Mucosa of descending colon (tissue), 3 donors: ENCODE measurements around the gene FOXO4. TPM values are rescaled to one million over a fixed set of nuclear protein-coding genes. Genes with fewer than 3 reads are reported as not detected.

ENCODE experiments used
- ATAC-seq: fragments of 200-7000 bp; cut with Tn5 transposase; one replicate; pipeline ENCODE4 v1.9.1; 2020; ENCODE audit warnings: mild to moderate bottlenecking, moderate library complexity
- DNase-seq, 3 donors: peaks; one replicate each; pipeline ENCODE4 v3.0.0-alpha.2; 2020
- H3K36me3 ChIP-seq: fragments of 200-600 bp; one replicate; pipeline ENCODE4 v1.8.0; 2021; ENCODE audit warnings: low read depth, mild to moderate bottlenecking
- H3K4me1 ChIP-seq: fragments of 200-600 bp; one replicate; pipeline ENCODE4 v1.8.0; 2021; ENCODE audit warnings: low read depth, mild to moderate bottlenecking
- H3K4me3 ChIP-seq: fragments of 200-600 bp; one replicate; pipeline ENCODE4 v1.8.0; 2021; ENCODE audit warnings: mild to moderate bottlenecking
- H3K9me3 ChIP-seq: fragments of 200-600 bp; one replicate; pipeline ENCODE4 v1.8.0; 2021; ENCODE audit warnings: mild to moderate bottlenecking
- intact Hi-C, 2 donors: fragments of 100-400 bp; cut with DNase I in 1 of 2; cut with micrococcal nuclease in 1 of 2; formaldehyde crosslinking; loops; one replicate each; pipeline versions ENCODE4 v1.11.0 to v1.11.1; 2022; cut with DNase I, micrococcal nuclease
- total RNA-seq, 3 donors: library from RNA; stranded (reverse); fragmentation: NEBNext Ultra II Directional in 2 of 3; extraction: Animal tissue kit (Norgen Biotek cat#: 25700) in 2 of 3; gene quantifications; one replicate each; pipeline versions ENCODE4 v1.2.1 to v1.2.4, GENCODE V29; 2021 to 2023
- TF ChIP-seq, protein P1 (sequence below): fragments of 200-600 bp; IDR thresholded peaks from one replicate; pipeline ENCODE4 v1.8.0; 2022; ENCODE audit warnings: antibody characterized with exemption, mild to moderate bottlenecking
- donor health status: DM: no; HTN: no; CAD: no; lungs with moderate emphysema.
- donor health status: DM: no; HTN: no; CAD: no.
- donor health status: DM: no; HTN: yes; CAD: no.

FOXO4 gene
- total RNA-seq, 3 donors from 2014 or later = 26.9 to 74.6 (median 53.1) TPM

DNA sequence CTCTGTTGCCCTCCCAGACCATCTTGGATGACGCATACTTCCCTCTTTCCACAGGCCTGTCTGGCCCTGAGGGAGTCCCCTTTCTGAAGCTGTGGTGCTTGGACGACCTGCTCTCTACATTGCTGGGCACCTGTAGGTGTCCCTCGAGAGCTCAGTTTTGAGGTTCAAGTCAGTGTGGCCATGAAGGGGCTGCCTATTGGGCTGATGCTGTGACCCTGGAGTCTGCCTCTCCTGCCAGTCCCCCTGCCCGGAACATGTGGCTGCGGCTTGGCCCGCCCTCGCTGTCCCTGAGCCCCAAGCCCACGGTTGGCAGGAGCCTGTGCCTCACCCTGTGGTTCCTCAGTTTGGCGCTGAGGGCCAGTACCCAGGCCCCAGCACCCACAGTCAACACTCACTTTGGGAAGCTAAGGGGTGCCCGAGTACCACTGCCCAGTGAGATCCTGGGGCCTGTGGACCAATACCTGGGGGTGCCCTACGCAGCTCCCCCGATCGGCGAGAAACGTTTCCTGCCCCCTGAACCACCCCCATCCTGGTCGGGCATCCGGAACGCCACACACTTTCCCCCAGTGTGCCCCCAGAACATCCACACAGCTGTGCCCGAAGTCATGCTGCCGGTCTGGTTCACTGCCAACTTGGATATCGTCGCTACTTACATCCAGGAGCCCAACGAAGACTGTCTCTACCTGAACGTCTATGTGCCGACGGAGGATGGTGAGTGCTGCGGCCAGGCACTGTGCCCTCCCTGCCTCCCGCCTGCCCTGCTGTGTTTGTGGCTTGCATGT, 52.0 kb downstream of the FOXO4 start:
- no peaks in the 10 kb centered on the region for H3K4me1 ChIP-seq
- ATAC-seq (no peak), DNase-seq (no peak)
- no peaks in the 10 kb centered on the region for H3K36me3 ChIP-seq
- TF ChIP-seq, protein P1, sequence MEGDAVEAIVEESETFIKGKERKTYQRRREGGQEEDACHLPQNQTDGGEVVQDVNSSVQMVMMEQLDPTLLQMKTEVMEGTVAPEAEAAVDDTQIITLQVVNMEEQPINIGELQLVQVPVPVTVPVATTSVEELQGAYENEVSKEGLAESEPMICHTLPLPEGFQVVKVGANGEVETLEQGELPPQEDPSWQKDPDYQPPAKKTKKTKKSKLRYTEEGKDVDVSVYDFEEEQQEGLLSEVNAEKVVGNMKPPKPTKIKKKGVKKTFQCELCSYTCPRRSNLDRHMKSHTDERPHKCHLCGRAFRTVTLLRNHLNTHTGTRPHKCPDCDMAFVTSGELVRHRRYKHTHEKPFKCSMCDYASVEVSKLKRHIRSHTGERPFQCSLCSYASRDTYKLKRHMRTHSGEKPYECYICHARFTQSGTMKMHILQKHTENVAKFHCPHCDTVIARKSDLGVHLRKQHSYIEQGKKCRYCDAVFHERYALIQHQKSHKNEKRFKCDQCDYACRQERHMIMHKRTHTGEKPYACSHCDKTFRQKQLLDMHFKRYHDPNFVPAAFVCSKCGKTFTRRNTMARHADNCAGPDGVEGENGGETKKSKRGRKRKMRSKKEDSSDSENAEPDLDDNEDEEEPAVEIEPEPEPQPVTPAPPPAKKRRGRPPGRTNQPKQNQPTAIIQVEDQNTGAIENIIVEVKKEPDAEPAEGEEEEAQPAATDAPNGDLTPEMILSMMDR = no peak
- intact Hi-C loops = no loop called here
- no peak overlapping the region for H3K4me3 ChIP-seq
- no peaks in the 10 kb centered on the region for H3K9me3 ChIP-seq

DNA sequence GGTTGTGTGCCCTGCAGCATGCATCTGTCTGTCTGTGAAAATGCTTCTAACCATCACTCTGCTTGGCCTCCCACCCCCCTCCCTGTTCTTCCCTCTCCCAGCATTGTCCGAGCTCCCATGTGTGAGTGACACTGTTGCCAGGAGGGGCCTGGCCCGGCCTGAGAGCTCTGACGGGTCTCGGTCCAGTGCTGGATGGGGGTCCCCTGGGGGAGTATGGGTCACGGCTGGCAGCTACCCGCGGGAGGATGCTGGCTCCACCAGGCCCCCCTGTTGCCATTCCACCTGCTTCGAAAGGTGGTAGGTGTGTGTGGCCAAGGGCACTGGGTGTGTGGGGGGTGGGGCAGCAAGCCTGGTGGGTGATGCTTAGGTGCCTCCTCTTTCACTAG, 52.6 kb downstream of the FOXO4 start:
- Histone ChIP-seq H3K4me3 (no peak overlapping the region), H3K9me3 (no peaks in the 10 kb centered on the region), H3K4me1 (no peaks in the 10 kb centered on the region), H3K36me3 (no peaks in the 10 kb centered on the region)
- intact Hi-C loops = no loop called here
- ATAC-seq (no peak), DNase-seq (no peak)
- TF ChIP-seq, protein P1 = no peak

GRCh38 chrX:71151366-71151765, 55.7 kb downstream of the FOXO4 start:
- intact Hi-C loops = no loop called here
- DNase-seq (no peak), ATAC-seq (no peak)
- H3K4me1 ChIP-seq = no peaks in the 10 kb centered on the region
- TF ChIP-seq, protein P1 = no peak
- H3K4me3 ChIP-seq = no peak overlapping the region
- no peaks in the 10 kb centered on the region for H3K9me3 ChIP-seq
- no peaks in the 10 kb centered on the region for H3K36me3 ChIP-seq

Other genes with a start within 250 kb of the FOXO4 start
- gene TEX11, start 187.1 kb upstream of the FOXO4 start, total RNA-seq = 1 to 10 TPM in 2 of 3 donors, under 1 TPM in 1; 0.89 to 2.7 (median 2.1) TPM
- under 1 TPM in 1 of 3 donors, not detected in 2; 0.22 TPM for gene SLC7A3, start 164.8 kb upstream of the FOXO4 start, total RNA-seq
- gene SNX12, start 27.5 kb upstream of the FOXO4 start, total RNA-seq = 10 to 100 TPM; 56.4 to 86.6 (median 68.2) TPM
- 1 to 10 TPM in 1 of 3 donors, not detected in 2; 2.7 TPM for gene CXorf65, start 10.9 kb downstream of the FOXO4 start, total RNA-seq
- 100 to 1,000 TPM in 1 of 3 donors, 10 to 100 TPM in 2; 27.7 to 104 (median 56.8) TPM for gene IL2RG, start 15.7 kb downstream of the FOXO4 start, total RNA-seq
- gene MED12, start 22.7 kb downstream of the FOXO4 start, total RNA-seq = 10 to 100 TPM; 34.4 to 55.4 (median 47.8) TPM
- 1 to 10 TPM in 1 of 3 donors, under 1 TPM in 2; 0.46 to 3.1 (median 0.94) TPM for gene NLGN3, start 49.0 kb downstream of the FOXO4 start, total RNA-seq
- 10 to 100 TPM; 24.2 to 78.9 (median 58.2) TPM for gene GJB1, start 127.4 kb downstream of the FOXO4 start, total RNA-seq
- 10 to 100 TPM; 13.7 to 24.9 (median 16.4) TPM for gene ZMYM3, start 158.3 kb downstream of the FOXO4 start, total RNA-seq
- 100 to 1,000 TPM; 166 to 218 (median 197) TPM for gene NONO, start 187.8 kb downstream of the FOXO4 start, total RNA-seq
- gene ITGB1BP2, start 205.9 kb downstream of the FOXO4 start, total RNA-seq = 1 to 10 TPM; 1.3 to 5.9 (median 1.6) TPM